Measurements from ENCODE around the gene APOM.
A peak's percentile ranks its signal among the peaks of the same experiment; 100 is the strongest.

The APOM gene

GRCh38 chr6:31615748-31616147 lies 39.9 kb upstream of the APOM start:
- no peak for TF ChIP-seq CTCF (conservative IDR thresholded peaks at IDR 0.05; ENCODE audit: low read depth, low read length)
- H3K4me3 ChIP-seq (ENCODE audit: low read depth, low read length) = no peak overlapping the region
- DNase-seq (ENCODE audit: low read depth) = no peak

GRCh38 chr6:31617010-31617409 lies 38.7 kb upstream of the APOM start:
- DNase-seq (ENCODE audit: low read depth) = peak; percentile 41
- TF ChIP-seq CTCF (conservative IDR thresholded peaks at IDR 0.05; ENCODE audit: low read depth, low read length) = no peak
- no peak overlapping the region for H3K4me3 ChIP-seq (ENCODE audit: low read depth, low read length)

- no peak for TF ChIP-seq CTCF (conservative IDR thresholded peaks at IDR 0.05; ENCODE audit: low read depth, low read length)
Measured at GRCh38 chr6:31619805-31620585, 35.7 kb upstream of the APOM start.

GRCh38 chr6:31620586-31621319 lies 34.9 kb upstream of the APOM start, which contains the start of gene PRRC2A:
TSS of gene PRRC2A (plus strand) at chr6:31620715. CDS start at chr6:31622790, 2,075 bp downstream.
- DNase-seq (ENCODE audit: low read depth) = peak; percentile 57
- H3K4me3 ChIP-seq (ENCODE audit: low read depth, low read length) = peak within 1 kb of the TSS; percentile 95
- TF ChIP-seq CTCF (conservative IDR thresholded peaks at IDR 0.05; ENCODE audit: low read depth, low read length) = no peak

More at GRCh38 chr6:31619805-31620585, 35.7 kb upstream of the APOM start:
- H3K4me3 ChIP-seq (ENCODE audit: low read depth, low read length) = peak overlapping the region; percentile 95
- peak; percentile 100 for DNase-seq (ENCODE audit: low read depth)

GRCh38 chr6:31621320-31621939 lies 34.3 kb upstream of the APOM start:
- H3K4me3 ChIP-seq (ENCODE audit: low read depth, low read length) = peak overlapping the region; percentile 95
- TF ChIP-seq CTCF (conservative IDR thresholded peaks at IDR 0.05; ENCODE audit: low read depth, low read length) = no peak

GRCh38 chr6:31621991-31622390 lies 33.7 kb upstream of the APOM start:
- peak overlapping the region; percentile 95 for H3K4me3 ChIP-seq (ENCODE audit: low read depth, low read length)
- no peak for TF ChIP-seq CTCF (conservative IDR thresholded peaks at IDR 0.05; ENCODE audit: low read depth, low read length)
- DNase-seq (ENCODE audit: low read depth) = no peak

More at GRCh38 chr6:31621320-31621939, 34.3 kb upstream of the APOM start:
- DNase-seq (ENCODE audit: low read depth) = no peak
